Adrenal gland (tissue), 12 donors: ENCODE measurements around the gene MTHFD2L. TPM values are rescaled to one million over a fixed set of nuclear protein-coding genes. Genes with fewer than 3 reads are reported as not detected.
"Not testable (repeated sequence)": the region's sequence is repeated elsewhere in the genome, so short reads cannot be mapped to it uniquely, and the experiment has no call there.

ENCODE experiments used
- DNase-seq, 7 donors: peaks; one replicate each; pipeline ENCODE4 v3.0.0-alpha.2; 2019 to 2020
- H3K27ac ChIP-seq, 5 donors: fragments of 200-600 bp; sonication (generic) in 4 of 5; 1 replicate in 3 of 5; 2 replicates in 2 of 5; pipeline versions ENCODE4 v1.5.1 to v1.8.0; 2016 to 2020; ENCODE audit warnings: mild to moderate bottlenecking in 1 of 5
- H3K27me3 ChIP-seq: fragments of 200-600 bp; 2 replicates; pipeline ENCODE4 v1.8.0; 2021
- H3K36me3 ChIP-seq, 2 donors: fragments of 200-600 bp; replicated peaks in 1 of 2; 1 replicate in 1 of 2; 2 replicates in 1 of 2; pipeline versions ENCODE4 v1.5.1 to v1.8.0; 2018 to 2022
- H3K4me1 ChIP-seq, 2 donors: fragments of 200-600 bp; replicated peaks in 1 of 2; 1 replicate in 1 of 2; 2 replicates in 1 of 2; pipeline versions ENCODE4 v1.5.1 to v1.8.0; 2018 to 2021
- H3K4me3 ChIP-seq, 4 donors: fragments of 200-600 bp; sonication (generic) in 3 of 4; one replicate each; pipeline ENCODE4 v1.5.1; 2016 to 2018
- H3K9me3 ChIP-seq, 3 donors: fragments of 200-600 bp; sonication (generic) in 1 of 3; replicated peaks in 1 of 3; 1 replicate in 2 of 3; 2 replicates in 1 of 3; pipeline versions ENCODE4 v1.5.1 to v1.8.0; 2016 to 2021
- CTCF ChIP-seq, 6 experiments: fragments of 450-650 bp in 4 of 6; fragments of 200-600 bp in 2 of 6; sonication (generic) in 1 of 6; IDR thresholded peaks; 1 replicate in 5 of 6; 2 replicates in 1 of 6; pipeline versions ENCODE4 v1.5.1 to v1.8.0; 2016 to 2021; ENCODE audit warnings: antibody characterized with exemption in 6 of 6, mild to moderate bottlenecking in 2 of 6, moderate library complexity in 1 of 6
- POLR2A ChIP-seq, 2 donors: fragments of 450-650 bp; IDR thresholded peaks; one replicate each; pipeline ENCODE4 v1.6.1; 2017; ENCODE audit warnings: antibody characterized with exemption in 2 of 2, mild to moderate bottlenecking in 2 of 2, moderate library complexity in 1 of 2
- WGBS, 4 donors: extraction: QIAGEN DNeasy Blood & Tissue Kit in 2 of 4; methylation state at CpG; one replicate each; pipeline versions ENCODE4 v1.1.5 to v1.1.7; 2013 to 2017; 5-methylcytosine and 5-hydroxymethylcytosine counted together
- intact Hi-C, 2 donors: fragments of 100-400 bp; cut with DNase I; formaldehyde crosslinking; loops; one replicate each; pipeline versions ENCODE4 v1.14.1 to v1.15.0; 2022 to 2023
- polyA plus RNA-seq, 3 donors: library from polyadenylated mRNA; stranded (reverse); fragments of 200-250 nt in 2 of 3; fragments of 350-450 nt in 1 of 3; fragmentation: Illumina TruSeq in 1 of 3; extraction: RNeasy Lipid Tissue Mini Kit (QIAGEN cat#74804) in 1 of 3; gene quantifications; one replicate each; pipeline ENCODE4 v1.2.3, GENCODE V29; 2013 to 2014
- total RNA-seq, 9 donors: library from RNA; depleted of rRNA in 4 of 9; stranded (reverse); fragments of >200 nt in 4 of 9; fragments of 120-200 nt in 1 of 9; fragmentation: NEBNext Ultra II Directional in 1 of 9; extraction: Animal tissue kit (Norgen Biotek cat#: 25700) in 1 of 9; gene quantifications; one replicate each; pipeline versions ENCODE4 v1.1.0 to v1.2.4, GENCODE V29; 2013 to 2023
- donor health status: healthy with polysubstance abuse.
- donor health status: Bipolar disorder and iron deficiency.
- donor health status: DM: yes; HTN: yes; CAD: no.
- donor health status: DM: no; HTN: no; CAD: no.
- donor health status: DM: no; HTN: no; CAD: no.
- donor health status: DM: yes; HTN: yes; CAD: no.

The MTHFD2L gene
- total and polyA plus RNA-seq, 12 donors, result 9.8 to 38.2 (median 15.9) TPM

- Histone ChIP-seq H3K4me3 (no peak overlapping the region), H3K36me3 (no peaks in the 10 kb centered on the region), H3K27ac (no peak overlapping the region), H3K4me1 (no peaks in the 10 kb centered on the region), H3K9me3 (no peaks in the 10 kb centered on the region), H3K27me3 (peaks cover 7% of the 10 kb centered on the region)
- WGBS, 4 donors, result 79 to 89% (median 84%) methylated on average over 1 of the region's 1 CpG
- no peak for DNase-seq
- TF ChIP-seq POLR2A (IDR thresholded peaks at IDR 0.05) (no peak), CTCF (IDR thresholded peaks at IDR 0.05) (no peak)
- intact Hi-C loops, result no loop called here
Observed at GRCh38 chr4:74125029-74125428, 32.9 kb upstream of the MTHFD2L start.

DNA sequence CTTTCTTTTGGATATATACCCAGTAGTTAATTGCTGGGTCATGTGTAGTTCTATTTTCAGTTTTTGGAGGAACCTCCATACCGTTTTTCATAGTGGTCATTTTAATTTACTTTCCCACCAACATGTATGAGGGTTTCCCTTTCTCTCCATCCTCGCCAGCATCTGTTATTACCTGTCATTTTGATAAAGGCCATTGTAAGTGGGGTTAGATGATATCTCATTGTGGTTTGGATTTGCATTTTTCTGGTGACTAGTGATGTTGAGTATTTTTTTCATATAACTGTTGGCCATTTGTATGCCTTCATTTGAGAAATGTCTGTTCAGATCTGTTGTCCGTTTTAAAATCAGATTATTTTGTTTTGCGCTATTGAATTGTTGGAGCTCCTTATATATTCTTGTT lies 30.2 kb upstream of the MTHFD2L start:
- 81 to 92% (median 88%) methylated on average over 4 of the region's 4 CpGs for WGBS, 4 donors

DNA sequence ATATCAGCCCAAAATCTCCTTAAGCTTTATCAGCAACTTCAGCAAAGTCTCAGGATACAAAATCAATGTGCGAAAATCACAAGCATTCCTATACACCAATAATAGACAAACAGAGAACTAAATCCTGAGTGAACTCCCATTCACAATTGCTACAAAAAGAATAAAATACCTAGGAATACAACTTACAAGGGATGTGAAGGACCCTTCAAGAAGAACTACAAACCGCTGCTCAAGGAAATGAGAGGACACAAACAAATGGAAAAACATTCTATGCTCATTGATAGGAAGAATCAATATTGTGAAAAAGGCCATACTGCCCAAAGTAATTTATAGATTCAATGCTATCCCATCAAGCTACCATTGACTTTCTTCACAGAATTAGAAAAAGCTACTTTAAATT lies 27.1 kb upstream of the MTHFD2L start:
- H3K27me3 ChIP-seq, H3K27ac ChIP-seq, H3K4me1 ChIP-seq, DNase-seq, H3K36me3 ChIP-seq, H3K9me3 ChIP-seq, H3K4me3 ChIP-seq: not testable (repeated sequence)
- WGBS, 4 donors, result 87 to 97% (median 97%) methylated on average over 2 of the region's 2 CpGs
- intact Hi-C loops, result loop anchor here (5.0 to 10.0 kb wide), 3 partner anchors 396 to 469 kb away; no protein-coding TSS in a partner anchor

More for the DNA sequence above, 30.2 kb upstream of the MTHFD2L start:
- no peak overlapping the region for H3K27ac ChIP-seq
- H3K4me1 ChIP-seq, result no peaks in the 10 kb centered on the region
- intact Hi-C loops, result no loop called here
- no peaks in the 10 kb centered on the region for H3K36me3 ChIP-seq
- no peak for DNase-seq
- no peak for TF ChIP-seq CTCF (IDR thresholded peaks at IDR 0.05)
- TF ChIP-seq POLR2A (IDR thresholded peaks at IDR 0.05), result no peak
- H3K4me3 ChIP-seq, result no peak overlapping the region
- H3K27me3 ChIP-seq, result peaks cover 7% of the 10 kb centered on the region
- H3K9me3 ChIP-seq, result no peaks in the 10 kb centered on the region

DNA sequence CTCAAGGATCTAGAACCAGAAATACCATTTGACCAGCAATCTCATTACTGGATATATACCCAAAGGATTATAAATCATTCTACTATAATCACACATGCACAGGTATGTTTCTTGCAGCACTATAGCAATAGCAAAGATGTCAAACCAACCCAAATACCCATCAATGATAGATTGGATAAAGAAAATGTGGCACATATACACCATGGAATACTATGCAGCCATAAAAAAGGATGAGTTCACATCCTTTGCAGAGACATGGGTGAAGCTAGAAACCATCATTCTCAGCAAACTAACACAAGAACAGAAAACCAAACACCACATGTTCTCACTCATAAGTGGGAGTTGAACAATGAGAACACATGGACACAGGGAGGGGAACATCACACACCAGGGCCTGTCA lies 25.7 kb upstream of the MTHFD2L start:
- H3K9me3 ChIP-seq, H3K27me3 ChIP-seq, H3K4me1 ChIP-seq, DNase-seq, H3K36me3 ChIP-seq, H3K27ac ChIP-seq, H3K4me3 ChIP-seq: not testable (repeated sequence)
- intact Hi-C loops, result loop anchor here (5.0 to 10.0 kb wide), 3 partner anchors 397 to 470 kb away; no protein-coding TSS in a partner anchor

GRCh38 chr4:74132944-74133343 lies 25.0 kb upstream of the MTHFD2L start:
- H3K9me3 ChIP-seq, result no peaks in the 10 kb centered on the region
- peaks cover 7% of the 10 kb centered on the region for H3K27me3 ChIP-seq
- H3K4me3 ChIP-seq, result no peak overlapping the region
- H3K27ac ChIP-seq, result no peak overlapping the region
- TF ChIP-seq CTCF (IDR thresholded peaks at IDR 0.05) (no peak), POLR2A (IDR thresholded peaks at IDR 0.05) (no peak)
- H3K4me1 ChIP-seq, result no peaks in the 10 kb centered on the region
- no peaks in the 10 kb centered on the region for H3K36me3 ChIP-seq
- no peak for DNase-seq
- intact Hi-C loops, result loop anchor here (5.0 to 10.0 kb wide), 3 partner anchors 398 to 471 kb away; no protein-coding TSS in a partner anchor
- WGBS, 4 donors, result 85 to 100% (median 93%) methylated on average over 1 of the region's 1 CpG
